Right lobe of liver (tissue), 4 donors: ENCODE measurements around the gene SKP1.

ENCODE experiments used
- POLR2A ChIP-seq: fragments of 450-650 bp; IDR thresholded peaks from one replicate; pipeline ENCODE4 v1.6.1; 2017; ENCODE audit warnings: antibody characterized with exemption, mild to moderate bottlenecking
- TF ChIP-seq, protein P1 (sequence below), 4 donors: fragments of 200-600 bp in 3 of 4; fragments of 450-650 bp in 1 of 4; IDR thresholded peaks; one replicate each; pipeline versions ENCODE4 v1.5.1 to v1.8.0; 2016 to 2022; ENCODE audit warnings: antibody characterized with exemption in 4 of 4, mild to moderate bottlenecking in 2 of 4
- donor health status: DM: no; HTN: no; CAD: no.
- donor health status: DM: no; HTN: no; CAD: no.
- donor health status: DM: no; HTN: yes; CAD: no.

DNA sequence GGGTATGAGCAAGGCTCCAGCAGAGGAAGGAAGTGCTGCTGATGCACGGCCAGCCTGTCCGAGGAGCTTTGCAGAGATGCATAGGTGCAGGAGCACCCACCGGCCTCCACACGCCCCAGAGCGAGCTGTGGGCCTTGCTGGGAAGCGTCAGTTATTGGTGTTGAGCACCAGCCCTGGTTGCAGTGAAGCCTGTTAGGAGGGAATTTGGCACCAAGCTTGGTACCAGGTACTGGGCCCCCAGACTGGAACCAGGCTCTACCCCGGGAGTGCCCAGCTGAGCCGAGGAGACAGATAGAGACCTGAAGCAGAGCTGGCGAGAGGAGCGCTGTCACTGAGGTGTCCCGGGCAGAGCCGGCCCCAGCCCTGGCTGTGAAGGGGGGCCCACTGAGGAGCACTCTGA is 57.0 kb downstream of the SKP1 start:
- TF ChIP-seq, protein P1, sequence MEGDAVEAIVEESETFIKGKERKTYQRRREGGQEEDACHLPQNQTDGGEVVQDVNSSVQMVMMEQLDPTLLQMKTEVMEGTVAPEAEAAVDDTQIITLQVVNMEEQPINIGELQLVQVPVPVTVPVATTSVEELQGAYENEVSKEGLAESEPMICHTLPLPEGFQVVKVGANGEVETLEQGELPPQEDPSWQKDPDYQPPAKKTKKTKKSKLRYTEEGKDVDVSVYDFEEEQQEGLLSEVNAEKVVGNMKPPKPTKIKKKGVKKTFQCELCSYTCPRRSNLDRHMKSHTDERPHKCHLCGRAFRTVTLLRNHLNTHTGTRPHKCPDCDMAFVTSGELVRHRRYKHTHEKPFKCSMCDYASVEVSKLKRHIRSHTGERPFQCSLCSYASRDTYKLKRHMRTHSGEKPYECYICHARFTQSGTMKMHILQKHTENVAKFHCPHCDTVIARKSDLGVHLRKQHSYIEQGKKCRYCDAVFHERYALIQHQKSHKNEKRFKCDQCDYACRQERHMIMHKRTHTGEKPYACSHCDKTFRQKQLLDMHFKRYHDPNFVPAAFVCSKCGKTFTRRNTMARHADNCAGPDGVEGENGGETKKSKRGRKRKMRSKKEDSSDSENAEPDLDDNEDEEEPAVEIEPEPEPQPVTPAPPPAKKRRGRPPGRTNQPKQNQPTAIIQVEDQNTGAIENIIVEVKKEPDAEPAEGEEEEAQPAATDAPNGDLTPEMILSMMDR (IDR thresholded peaks at IDR 0.05) = no peak
- TF ChIP-seq POLR2A = no peak
